GM19239 (cell line): Measurements from ENCODE around the gene WIPI1.

Source experiments
- DNase-seq: peaks from one replicate; pipeline ENCODE4 v3.0.0; 2011; ENCODE audit warnings: low spot score; ENCODE audit not compliant: insufficient read length
- FAIRE-seq: peaks from 2 replicates; lab custom pipeline; 2011; peaks lifted over from hg19 to GRCh38; lab: Jason Lieb, UNC

WIPI1 gene

DNA sequence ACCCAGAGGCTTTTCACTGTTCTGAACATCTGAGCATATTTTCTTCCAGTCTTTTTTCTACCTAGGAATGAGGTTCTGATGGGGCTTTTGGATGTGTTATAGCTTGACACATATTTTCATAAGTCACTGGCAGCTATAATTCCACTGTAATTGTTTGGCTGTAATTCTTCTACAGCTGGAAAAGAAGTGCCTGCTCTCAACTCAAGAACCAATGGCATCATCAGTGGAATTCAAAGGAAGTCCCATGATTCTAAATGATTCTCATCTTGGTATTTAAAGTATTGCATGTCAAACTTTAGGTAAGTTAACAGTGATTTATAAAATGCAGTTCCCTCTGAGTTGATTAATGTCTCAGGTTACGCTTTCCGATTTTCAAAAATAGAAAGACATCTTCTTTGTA is 16.8 kb downstream of the WIPI1 start:
- FAIRE-seq, result no peak
- no peak for DNase-seq

DNA sequence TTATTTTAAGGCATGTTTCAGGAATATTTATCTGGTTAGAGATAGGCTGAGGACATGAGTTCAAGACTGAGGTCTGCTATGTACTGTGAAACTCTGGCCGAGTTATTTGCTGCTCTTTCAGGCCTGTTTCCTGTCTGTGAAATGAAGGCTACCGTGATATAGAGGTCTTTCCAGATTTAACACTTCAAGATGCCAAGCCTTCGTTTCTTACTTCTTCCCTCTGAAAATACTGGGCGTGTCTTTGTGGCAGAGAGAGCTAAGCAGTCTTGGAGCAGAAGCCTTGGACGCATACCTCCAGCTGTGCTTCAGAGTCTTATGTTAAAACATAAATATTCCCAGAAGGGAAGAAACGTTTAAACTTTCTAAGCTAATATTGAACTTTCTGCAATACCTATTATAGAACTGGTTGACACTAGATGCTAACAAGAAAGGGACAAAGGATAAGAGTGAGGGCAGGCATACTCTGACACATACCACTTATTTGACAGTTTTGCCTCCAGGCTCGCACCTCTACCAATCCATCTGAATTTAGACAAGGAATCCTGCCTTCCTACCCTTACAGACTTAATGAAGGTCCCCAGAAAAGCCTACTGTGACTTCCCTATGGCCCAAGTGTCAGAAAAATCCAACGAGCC is 17.5 kb downstream of the WIPI1 start:
- FAIRE-seq, result peak; percentile 37
- DNase-seq, result no peak

DNA sequence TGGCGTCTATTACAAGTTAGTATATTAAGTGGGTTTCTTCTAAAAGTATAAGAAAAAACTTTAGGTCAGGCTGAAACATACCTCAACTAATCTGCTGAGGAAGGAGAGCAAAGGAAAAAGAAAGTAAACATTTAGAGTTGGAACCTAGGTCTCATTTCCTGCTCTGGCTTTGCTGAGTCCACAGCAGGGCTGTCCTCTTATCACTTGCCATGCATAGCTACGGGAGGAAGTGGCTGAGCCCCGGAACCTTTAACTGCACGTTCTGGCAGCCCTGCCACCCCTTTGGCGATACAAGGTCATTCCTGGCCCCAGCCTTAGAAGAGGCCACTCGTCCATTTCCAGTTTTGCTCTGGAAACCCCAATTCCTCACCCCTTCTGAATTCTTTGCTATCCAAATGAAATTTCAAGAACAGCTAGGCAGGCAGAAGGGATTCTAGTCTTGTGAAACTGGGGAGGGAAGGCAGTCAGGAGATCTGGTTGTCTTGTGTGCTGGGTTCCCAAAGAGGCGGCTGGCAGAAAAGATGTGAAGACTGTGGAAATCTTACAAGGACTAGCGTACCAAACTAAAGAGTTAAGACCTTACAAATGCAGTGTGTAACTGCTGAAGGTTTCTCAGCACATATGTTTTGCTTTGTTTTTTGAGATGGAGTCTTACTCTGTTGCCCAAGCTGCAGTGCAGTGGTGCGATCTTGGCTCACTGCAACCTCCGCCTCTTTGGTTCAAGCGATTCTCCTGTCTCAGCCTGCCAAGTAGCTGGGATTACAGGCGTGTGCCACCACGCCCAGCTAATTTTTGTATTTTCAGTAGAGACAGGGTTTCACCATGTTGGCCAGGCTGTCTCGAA is 19.1 kb downstream of the WIPI1 start:
- FAIRE-seq, result peak; percentile 72

DNA sequence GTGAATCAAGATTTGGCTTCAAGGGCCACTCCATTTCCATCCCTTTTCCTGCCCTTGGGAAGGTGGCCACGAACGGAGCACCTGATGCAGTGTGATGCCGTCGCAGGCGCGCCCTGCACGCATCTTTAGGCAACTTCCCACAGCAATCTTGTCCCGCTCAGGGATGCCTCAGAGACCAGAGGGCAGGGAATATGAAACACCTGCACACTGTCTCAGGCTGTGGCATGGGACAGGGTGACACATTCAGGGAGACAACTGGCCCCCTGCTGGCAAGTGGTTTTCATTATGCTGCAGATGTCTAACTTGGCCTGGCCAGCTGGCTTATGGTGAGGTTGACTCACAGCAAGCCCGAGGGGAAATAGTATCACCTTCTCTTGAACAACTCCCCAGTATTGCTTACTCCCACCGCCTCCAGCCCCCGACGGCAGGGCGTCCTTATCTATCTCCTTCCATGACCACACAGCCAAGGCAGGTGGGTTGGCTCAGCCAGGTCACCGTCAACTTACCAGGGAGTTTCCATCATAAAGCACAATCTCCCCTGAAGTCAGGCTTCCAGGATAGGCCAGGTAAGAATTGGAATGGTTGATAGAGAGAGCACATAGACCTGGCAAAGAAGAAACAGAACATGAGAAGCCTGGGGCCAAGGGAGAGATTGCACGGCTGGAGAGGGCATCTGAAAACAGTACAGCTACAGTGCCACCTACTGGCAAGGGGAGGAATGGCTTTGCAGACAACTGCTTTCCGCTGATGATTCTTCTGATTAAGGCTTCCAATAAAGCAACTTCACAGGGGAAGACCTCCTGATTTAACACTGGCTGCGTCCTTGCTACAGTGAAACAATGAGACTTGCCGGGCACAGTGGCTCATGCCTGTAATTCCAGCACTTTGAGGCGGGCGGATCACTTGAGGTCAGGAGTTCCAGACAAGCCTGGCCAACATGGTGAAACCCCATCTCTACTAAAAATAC is 21.1 kb downstream of the WIPI1 start:
- FAIRE-seq (peak; percentile 93), DNase-seq (peak; percentile 52)

More for the DNA sequence above, 19.1 kb downstream of the WIPI1 start:
- peak; percentile 47 for DNase-seq

DNA sequence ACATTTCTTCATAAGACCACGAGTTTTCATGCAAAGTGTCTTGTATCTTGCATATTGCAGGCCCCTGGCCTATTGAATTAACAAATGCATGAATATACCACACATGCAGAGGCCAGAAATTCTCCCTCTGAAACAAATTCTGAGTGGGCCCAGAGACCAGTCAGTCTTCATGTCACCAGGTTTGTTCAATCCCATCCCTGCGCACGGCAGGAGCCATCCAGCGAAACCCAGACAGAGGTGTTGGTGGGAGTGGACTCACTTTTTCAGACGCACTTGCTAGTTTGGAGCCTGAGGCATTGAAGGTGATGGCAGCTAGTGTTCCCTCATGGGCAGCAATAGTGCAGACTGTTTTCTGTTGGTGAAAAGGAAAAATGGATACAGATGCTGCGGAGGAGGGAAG is 21.9 kb downstream of the WIPI1 start:
- no peak for FAIRE-seq
- DNase-seq, result no peak

DNA sequence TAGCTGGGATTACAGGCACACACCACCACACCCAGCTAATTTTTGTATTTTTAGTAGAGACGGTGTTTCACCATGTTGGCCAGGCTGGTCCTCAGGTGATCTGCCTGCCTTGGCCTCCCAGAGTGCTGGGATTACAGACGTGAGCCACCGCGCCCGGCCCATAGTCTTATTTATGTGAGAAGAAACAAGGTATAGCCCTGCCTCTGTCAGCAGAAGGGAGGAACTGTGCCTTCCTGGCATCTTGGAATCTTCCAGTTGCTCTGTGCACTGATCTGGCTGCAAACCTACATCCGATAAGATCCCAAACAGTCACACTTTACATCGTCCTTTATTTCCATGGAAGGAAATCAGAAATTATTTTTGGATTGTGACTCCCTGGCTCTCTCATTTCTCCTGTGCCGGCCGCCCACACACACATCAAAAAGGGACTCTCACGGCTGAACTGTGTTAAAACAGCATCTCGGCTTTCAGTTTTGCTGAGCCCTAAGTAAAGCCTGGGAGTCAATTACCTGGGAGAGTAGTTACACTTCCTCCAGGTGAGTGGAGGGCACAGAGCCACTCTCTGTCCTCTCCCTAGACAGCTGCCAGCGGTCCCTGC is 23.3 kb downstream of the WIPI1 start:
- DNase-seq, result no peak
- FAIRE-seq, result no peak

DNA sequence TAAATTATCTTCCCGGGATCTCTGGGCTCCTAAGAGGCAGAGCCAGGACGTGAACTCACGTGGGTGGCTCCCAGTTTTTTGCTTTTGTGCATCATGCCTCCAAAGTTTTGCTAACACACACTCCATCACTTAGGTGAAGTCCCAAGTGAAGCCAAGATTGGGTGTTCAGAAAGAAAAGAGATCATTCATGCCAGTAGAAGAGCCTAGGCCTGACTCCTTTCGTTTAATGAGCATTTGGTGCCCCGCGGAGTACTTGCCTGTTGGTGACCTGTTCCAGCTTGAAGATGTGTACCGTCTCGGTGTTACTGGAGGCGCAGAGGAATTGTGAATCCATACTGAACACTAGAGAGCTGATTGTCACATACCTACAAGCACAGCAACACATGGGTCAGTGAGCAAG is 24.1 kb downstream of the WIPI1 start:
- FAIRE-seq (no peak), DNase-seq (no peak)

DNA sequence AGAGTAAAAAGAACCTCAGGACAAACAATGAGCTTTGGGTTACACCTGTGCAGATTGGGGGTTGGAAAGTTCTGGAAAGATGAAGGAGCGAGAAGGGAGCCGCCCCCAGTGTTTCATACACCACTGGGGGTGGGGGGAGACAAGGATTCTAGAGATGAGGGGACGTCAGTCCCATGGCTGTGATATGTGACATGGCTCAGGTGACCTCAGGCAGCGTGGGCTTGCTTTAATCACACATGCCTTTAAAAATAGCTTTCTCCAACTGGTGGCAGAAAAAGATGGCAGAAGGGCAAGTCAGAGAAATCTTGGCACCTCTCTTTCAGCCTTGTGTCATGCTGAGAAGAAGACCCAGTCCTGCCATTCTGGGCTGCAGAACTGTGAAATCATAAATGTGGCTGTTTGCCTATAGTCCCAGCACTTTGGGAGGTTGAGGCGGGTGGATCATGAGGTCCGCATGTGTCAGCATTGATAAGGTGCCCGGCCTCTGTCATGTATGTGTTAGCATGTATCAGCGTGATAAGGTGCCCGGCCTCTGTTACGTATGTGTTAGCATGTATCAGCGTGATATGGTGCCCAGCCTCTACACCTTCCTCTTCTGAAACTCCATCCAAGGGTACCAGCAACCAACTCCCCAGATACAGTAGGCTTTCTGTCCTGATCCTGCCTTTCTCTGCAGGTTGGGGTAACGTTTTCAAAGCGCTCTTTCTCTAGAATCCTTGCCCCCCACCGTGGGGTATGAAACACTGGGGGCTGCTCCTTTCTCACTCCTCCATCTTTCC is 25.0 kb downstream of the WIPI1 start:
- FAIRE-seq, result no peak
- no peak for DNase-seq

DNA sequence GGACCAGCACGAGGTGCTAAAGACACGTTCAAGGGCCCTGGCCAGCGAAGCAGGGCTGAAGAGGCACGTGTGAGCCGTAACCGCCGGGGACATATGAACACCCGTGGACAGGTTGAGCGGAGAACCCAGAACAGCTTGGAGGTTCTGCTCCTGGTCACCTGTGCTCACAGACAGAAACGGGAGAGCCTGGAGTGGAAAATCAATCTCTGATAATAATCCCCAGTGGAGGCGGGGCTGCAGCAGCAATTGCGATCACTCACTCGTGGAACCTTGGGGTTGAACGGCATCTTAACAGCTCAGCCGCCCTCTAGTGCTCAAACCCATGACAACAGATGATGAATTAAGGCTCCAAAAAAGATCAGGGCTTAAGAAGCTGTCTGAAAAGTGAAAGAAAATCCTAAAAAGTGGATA is 25.6 kb downstream of the WIPI1 start:
- no peak for DNase-seq
- no peak for FAIRE-seq

DNA sequence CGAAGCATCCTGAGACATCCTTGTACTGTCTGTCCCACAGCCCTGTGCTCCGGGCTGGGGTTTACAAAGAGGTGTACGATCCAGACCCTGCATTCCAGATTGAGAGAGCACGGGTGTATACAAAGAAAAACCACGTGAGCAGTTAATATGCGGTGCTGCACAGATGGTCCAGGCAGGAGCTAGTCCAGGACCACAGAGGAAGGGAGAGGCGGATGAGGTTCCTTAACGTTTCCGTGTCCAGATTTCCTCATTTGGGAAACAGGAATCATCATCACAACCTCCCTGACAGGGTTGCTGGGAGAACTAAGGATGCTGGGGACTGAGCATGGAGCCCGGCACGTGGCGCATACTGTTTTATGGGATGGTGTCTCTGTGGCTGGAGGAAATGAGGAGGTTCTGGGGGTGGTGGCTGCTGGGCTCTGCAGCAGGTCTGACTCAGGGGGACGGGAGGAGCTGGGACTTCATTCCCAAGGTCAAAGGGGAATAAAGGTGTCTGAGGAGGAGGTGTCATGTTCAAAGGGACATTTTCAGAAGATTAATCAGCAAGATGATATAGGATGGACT is 26.2 kb downstream of the WIPI1 start:
- FAIRE-seq, result no peak
- no peak for DNase-seq

DNA sequence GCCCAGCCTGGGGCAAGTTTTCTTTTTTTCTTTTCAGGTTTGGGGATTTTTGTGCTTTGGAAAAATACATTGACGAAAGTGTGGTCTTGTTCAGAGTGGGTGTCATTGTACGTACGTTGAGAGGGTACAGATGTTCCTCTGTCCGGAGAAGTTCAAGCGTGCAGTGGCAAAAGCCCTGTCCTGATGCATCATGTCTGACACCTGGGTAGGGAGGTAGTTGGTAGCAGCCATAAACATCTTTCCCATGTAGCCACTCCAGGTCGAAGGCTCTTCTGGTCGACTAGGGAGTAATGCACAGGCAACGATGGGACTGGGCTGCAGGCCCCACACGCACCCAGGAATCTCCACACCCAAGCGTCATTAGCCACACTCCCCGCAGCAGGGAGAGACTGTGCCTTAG is 27.4 kb downstream of the WIPI1 start:
- FAIRE-seq (no peak), DNase-seq (no peak)

DNA sequence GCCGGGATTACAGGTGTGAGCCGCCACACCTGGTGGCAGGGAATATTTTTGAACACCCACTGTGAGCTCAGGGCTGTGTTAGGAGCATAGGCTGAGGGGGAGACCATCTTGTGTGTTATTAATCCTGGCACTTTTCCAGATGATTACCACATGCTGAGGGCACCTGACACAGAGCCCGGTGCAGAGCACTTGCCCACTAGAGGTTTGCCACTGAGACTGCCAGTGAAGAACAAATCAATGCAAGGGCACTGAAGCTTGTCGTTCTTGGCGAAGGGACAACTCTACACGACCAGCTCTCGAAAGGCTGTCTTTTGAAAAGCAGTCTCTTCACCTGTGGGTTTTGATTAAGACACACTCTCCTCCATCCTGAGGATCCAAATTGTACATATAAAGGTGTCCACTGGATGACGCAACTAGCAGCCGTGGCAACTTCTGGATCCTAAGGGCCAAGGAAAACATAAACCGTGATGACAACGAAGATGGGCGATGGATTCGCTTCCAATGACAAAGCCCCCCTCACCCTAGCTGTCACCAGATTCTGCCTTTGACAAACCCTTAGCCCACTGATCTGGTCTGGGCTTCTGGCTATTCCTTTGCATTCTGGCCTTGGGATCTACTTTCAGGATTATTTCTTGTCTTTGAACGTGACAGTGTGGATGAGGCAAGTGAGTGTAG is 28.7 kb downstream of the WIPI1 start:
- DNase-seq (no peak), FAIRE-seq (no peak)

DNA sequence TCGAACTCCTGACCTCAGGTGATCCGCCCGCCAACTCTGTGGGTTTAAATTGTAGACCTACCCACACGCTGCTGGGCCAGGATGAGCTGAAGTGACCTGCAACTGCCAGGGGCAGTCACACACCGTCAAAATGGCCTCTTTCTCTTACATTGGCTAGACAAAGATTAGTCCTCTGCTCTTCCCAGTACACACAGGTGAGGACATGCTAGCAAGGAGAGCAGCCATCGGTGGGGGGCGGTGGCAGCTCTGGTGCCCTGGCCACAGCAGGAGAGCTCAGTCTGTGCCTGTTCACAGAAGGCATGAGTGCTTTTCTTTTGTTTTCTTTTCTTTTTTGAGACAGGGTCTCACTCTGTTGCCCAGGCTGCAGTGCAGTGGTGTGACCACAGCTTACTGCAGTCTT is 29.7 kb downstream of the WIPI1 start:
- FAIRE-seq (no peak), DNase-seq (no peak)

DNA sequence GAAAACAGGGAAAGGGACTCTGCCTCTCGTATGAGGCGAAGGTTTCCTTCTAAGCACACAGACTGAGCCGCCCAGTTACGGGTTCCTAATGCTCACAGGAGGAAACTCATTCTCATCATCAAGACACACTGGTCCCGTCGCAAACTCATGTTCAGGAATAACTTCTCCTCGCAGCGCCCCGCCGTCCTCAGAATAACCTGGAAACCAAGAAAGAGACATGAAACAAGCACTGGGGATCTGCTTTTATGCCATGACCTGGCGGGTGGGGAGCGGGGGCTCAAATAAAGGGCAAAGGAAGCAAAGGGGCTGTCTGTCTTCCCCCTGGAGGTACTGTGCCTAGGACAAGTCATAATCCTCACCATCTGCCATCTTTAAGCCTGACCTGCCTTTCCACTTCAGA is 31.3 kb downstream of the WIPI1 start:
- DNase-seq (no peak), FAIRE-seq (no peak)

DNA sequence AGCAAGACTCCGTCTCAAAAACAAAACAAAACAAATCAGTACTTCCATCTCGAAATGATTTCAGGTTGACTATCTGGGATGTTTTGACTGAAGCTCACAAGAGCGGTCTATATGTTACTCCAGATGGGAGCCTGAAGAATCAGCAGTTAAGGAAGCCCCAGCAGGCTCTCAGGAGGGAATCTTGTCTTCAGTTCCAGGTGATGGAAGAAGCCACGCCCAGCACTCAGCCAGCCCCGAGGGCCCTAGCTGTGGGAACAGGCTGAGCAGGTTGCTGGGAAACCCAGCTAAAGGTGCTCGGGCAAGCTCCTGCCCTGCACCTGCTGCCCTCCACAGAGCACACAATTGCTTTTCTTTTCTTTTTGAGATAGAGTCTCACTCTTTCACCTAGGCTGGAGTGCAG is 32.4 kb downstream of the WIPI1 start:
- FAIRE-seq, result no peak
- DNase-seq, result no peak

DNA sequence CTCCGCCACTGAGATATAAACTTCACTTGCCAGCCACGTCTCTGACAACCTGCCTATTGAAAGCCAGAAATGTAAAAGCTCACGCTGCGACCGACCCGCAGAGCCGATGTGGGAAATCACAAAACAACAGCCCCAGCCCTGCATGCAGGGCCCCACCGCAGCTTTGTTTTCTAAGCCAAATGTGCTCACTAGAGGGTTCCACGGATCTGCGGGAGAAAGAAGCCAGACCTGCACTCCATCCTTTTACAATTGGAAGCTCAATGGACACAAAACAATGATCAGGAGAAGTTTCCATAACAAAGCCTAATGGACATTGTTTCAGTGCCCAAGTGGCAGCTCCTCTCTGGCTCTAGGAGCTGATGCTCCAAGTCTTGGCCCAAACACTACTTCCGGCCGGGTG is 33.1 kb downstream of the WIPI1 start:
- DNase-seq (no peak), FAIRE-seq (no peak)

DNA sequence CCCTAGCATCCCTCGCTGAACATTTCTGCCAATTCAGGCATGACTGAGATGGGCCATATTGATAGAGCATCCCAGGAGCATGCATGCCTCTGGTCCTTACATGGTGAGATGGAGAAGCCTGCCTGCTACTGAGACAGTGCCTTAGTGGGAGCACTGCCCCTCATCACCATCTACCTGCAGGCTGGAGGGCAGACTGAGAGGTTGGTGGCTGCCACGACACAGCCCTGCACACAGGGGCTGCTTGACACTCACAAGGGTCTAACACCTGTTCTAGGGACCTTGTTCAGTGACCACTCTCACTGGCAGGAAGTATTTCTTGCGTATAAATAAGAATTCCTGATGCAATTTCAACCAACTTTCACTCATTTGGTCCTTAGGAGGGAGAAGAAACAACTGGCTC is 34.0 kb downstream of the WIPI1 start:
- FAIRE-seq (no peak), DNase-seq (no peak)

DNA sequence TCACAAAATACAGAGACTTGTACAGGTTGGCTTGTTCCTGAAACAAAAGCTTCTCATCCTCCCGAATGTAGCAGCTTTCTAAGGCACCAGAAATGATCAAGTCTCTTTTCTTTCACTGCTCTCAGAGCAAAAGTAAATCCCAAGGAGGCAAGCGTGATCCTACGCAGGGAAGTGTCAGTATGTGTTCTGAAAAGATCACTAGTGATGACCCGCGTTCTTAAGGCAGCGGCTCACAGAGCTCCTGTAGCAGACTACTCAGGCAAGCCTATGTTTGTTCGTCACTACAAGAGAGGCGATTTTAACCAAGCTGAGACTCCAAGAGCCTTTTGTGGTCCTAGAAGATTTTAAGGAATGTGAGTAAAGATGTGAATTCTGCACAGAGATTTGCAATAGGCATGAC is 34.5 kb downstream of the WIPI1 start:
- FAIRE-seq, result no peak
- no peak for DNase-seq

DNA sequence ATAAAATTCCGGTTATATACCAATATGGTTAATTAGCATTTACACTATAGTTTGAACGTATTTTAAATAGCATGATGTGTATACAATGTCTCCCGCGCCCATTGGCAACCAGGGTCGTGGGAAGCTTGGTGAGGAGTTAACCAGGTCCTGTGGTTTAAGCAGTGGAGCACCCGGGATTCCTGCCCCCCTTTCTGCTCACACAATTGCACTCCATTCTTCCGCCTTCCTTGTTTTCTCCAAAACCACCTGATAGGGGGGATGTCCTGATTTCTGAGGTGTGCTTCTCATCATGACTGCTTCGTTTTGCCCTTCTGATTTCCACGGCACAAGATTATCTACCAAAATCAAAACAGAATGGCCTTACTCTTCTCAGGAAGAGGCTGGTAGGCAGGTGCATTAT is 35.8 kb downstream of the WIPI1 start:
- no peak for FAIRE-seq

More for the DNA sequence above, 35.8 kb downstream of the WIPI1 start:
- no peak for DNase-seq
